Measurements from ENCODE around the gene INSIG1. TPM values are rescaled to one million over a fixed set of nuclear protein-coding genes. Genes with fewer than 3 reads are reported as not detected.

Gene INSIG1
- total and polyA plus RNA-seq, 2 donors from 2014 or later, result 24.6 to 25.7 TPM

GRCh38 chr7:155285833-155286232, 11.8 kb upstream of the INSIG1 start:
- DNase-seq (no peak), FAIRE-seq (no peak)
- no peaks in the 10 kb centered on the region for H3K27me3 ChIP-seq (ENCODE audit: control insufficient read depth, insufficient read depth, low read length)
- no peak overlapping the region for H3K4me3 ChIP-seq (ENCODE audit: low read length in 3 of 3)
- intact Hi-C loops (cut with DNase I), result no loop called here
- TF ChIP-seq CTCF (IDR thresholded peaks at IDR 0.05; ENCODE audit: borderline replicate concordance, extremely low read depth, insufficient read depth), result no peak
- no peaks in the 10 kb centered on the region for H3K4me1 ChIP-seq (ENCODE audit: control insufficient read depth in 2 of 3, insufficient read depth in 2 of 3, low read depth in 1 of 3, low read length in 3 of 3)
- no peaks in the 10 kb centered on the region for H3K36me3 ChIP-seq (ENCODE audit: control insufficient read depth in 2 of 3, insufficient read depth in 3 of 3, low read length in 3 of 3)
- no peak overlapping the region for H3K9ac ChIP-seq (ENCODE audit: low read length in 3 of 3)
- H3K9me3 ChIP-seq (ENCODE audit: control insufficient read depth in 2 of 3, insufficient read depth in 1 of 3, low read length in 3 of 3), result no peaks in the 10 kb centered on the region
- H3K27ac ChIP-seq (ENCODE audit: low read depth in 2 of 2, low read length in 2 of 2), result no peak overlapping the region

GRCh38 chr7:155286686-155287085, 11.0 kb upstream of the INSIG1 start:
- DNase-seq (no peak), FAIRE-seq (no peak)
- H3K4me3 ChIP-seq (ENCODE audit: low read length in 3 of 3), result no peak overlapping the region
- no peak overlapping the region for H3K27ac ChIP-seq (ENCODE audit: low read depth in 2 of 2, low read length in 2 of 2)
- H3K9ac ChIP-seq (ENCODE audit: low read length in 3 of 3), result no peak overlapping the region
- H3K36me3 ChIP-seq (ENCODE audit: control insufficient read depth in 2 of 3, insufficient read depth in 3 of 3, low read length in 3 of 3), result no peaks in the 10 kb centered on the region
- intact Hi-C loops (cut with DNase I), result no loop called here
- no peaks in the 10 kb centered on the region for H3K27me3 ChIP-seq (ENCODE audit: control insufficient read depth, insufficient read depth, low read length)
- no peaks in the 10 kb centered on the region for H3K9me3 ChIP-seq (ENCODE audit: control insufficient read depth in 2 of 3, insufficient read depth in 1 of 3, low read length in 3 of 3)
- no peak for TF ChIP-seq CTCF (IDR thresholded peaks at IDR 0.05; ENCODE audit: borderline replicate concordance, extremely low read depth, insufficient read depth)
- H3K4me1 ChIP-seq (ENCODE audit: control insufficient read depth in 2 of 3, insufficient read depth in 2 of 3, low read depth in 1 of 3, low read length in 3 of 3), result no peaks in the 10 kb centered on the region

- no peaks in the 10 kb centered on the region for H3K27me3 ChIP-seq (ENCODE audit: control insufficient read depth, insufficient read depth, low read length)
- no peaks in the 10 kb centered on the region for H3K9me3 ChIP-seq (ENCODE audit: control insufficient read depth in 2 of 3, insufficient read depth in 1 of 3, low read length in 3 of 3)
- FAIRE-seq, result no peak
- intact Hi-C loops (cut with DNase I), result no loop called here
- no peak for TF ChIP-seq CTCF (IDR thresholded peaks at IDR 0.05; ENCODE audit: borderline replicate concordance, extremely low read depth, insufficient read depth)
- no peak overlapping the region for H3K9ac ChIP-seq (ENCODE audit: low read length in 3 of 3)
- no peak overlapping the region for H3K27ac ChIP-seq (ENCODE audit: low read depth in 2 of 2, low read length in 2 of 2)
- H3K4me1 ChIP-seq (ENCODE audit: control insufficient read depth in 2 of 3, insufficient read depth in 2 of 3, low read depth in 1 of 3, low read length in 3 of 3), result no peaks in the 10 kb centered on the region
- H3K36me3 ChIP-seq (ENCODE audit: control insufficient read depth in 2 of 3, insufficient read depth in 3 of 3, low read length in 3 of 3), result no peaks in the 10 kb centered on the region
- H3K4me3 ChIP-seq (ENCODE audit: low read length in 3 of 3), result no peak overlapping the region
- DNase-seq, result no peak
Measured at GRCh38 chr7:155287284-155287935, 10.3 kb upstream of the INSIG1 start.

- DNase-seq (no peak), FAIRE-seq (no peak)
- Histone ChIP-seq H3K9me3 (ENCODE audit: control insufficient read depth in 2 of 3, insufficient read depth in 1 of 3, low read length in 3 of 3) (no peaks in the 10 kb centered on the region), H3K36me3 (ENCODE audit: control insufficient read depth in 2 of 3, insufficient read depth in 3 of 3, low read length in 3 of 3) (no peaks in the 10 kb centered on the region), H3K4me1 (ENCODE audit: control insufficient read depth in 2 of 3, insufficient read depth in 2 of 3, low read depth in 1 of 3, low read length in 3 of 3) (no peaks in the 10 kb centered on the region), H3K27ac (ENCODE audit: low read depth in 2 of 2, low read length in 2 of 2) (no peak overlapping the region), H3K9ac (ENCODE audit: low read length in 3 of 3) (no peak overlapping the region), H3K4me3 (ENCODE audit: low read length in 3 of 3) (no peak overlapping the region), H3K27me3 (ENCODE audit: control insufficient read depth, insufficient read depth, low read length) (no peaks in the 10 kb centered on the region)
- no peak for TF ChIP-seq CTCF (IDR thresholded peaks at IDR 0.05; ENCODE audit: borderline replicate concordance, extremely low read depth, insufficient read depth)
- intact Hi-C loops (cut with DNase I), result no loop called here
Measured at GRCh38 chr7:155288055-155288454, 9.6 kb upstream of the INSIG1 start.
